Lower leg skin (tissue), 3 donors: Measurements from ENCODE around the gene DHX34.

ENCODE experiments used
- POLR2A ChIP-seq, 2 donors: fragments of 450-650 bp; IDR thresholded peaks; one replicate each; pipeline ENCODE4 v1.6.1; 2016 to 2017; ENCODE audit warnings: antibody characterized with exemption in 2 of 2, mild to moderate bottlenecking in 1 of 2, moderate library complexity in 1 of 2
- TF ChIP-seq, protein P1 (sequence below), 3 donors: fragments of 450-650 bp; IDR thresholded peaks; one replicate each; pipeline ENCODE4 v1.5.1; 2016; ENCODE audit warnings: antibody characterized with exemption in 3 of 3, mild to moderate bottlenecking in 3 of 3, moderate library complexity in 2 of 3

- TF ChIP-seq, protein P1, sequence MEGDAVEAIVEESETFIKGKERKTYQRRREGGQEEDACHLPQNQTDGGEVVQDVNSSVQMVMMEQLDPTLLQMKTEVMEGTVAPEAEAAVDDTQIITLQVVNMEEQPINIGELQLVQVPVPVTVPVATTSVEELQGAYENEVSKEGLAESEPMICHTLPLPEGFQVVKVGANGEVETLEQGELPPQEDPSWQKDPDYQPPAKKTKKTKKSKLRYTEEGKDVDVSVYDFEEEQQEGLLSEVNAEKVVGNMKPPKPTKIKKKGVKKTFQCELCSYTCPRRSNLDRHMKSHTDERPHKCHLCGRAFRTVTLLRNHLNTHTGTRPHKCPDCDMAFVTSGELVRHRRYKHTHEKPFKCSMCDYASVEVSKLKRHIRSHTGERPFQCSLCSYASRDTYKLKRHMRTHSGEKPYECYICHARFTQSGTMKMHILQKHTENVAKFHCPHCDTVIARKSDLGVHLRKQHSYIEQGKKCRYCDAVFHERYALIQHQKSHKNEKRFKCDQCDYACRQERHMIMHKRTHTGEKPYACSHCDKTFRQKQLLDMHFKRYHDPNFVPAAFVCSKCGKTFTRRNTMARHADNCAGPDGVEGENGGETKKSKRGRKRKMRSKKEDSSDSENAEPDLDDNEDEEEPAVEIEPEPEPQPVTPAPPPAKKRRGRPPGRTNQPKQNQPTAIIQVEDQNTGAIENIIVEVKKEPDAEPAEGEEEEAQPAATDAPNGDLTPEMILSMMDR (IDR thresholded peaks at IDR 0.05): no peak
- no peak for TF ChIP-seq POLR2A (IDR thresholded peaks at IDR 0.05)
These were observed 18.6 kb upstream of the DHX34 start for GRCh38 chr19:47330466-47330869.
